Esophagus squamous epithelium (tissue), 5 donors: ENCODE data around the gene SSX4B. TPM values are rescaled to one million over a fixed set of nuclear protein-coding genes. Genes with fewer than 3 reads are reported as not detected.
"Not testable (repeated sequence)": the region's sequence is repeated elsewhere in the genome, so short reads cannot be mapped to it uniquely, and the experiment has no call there.

Experiments used
- DNase-seq: peaks from one replicate; lab custom pipeline; 2025; lab: John Stamatoyannopoulos, UW
- H3K27ac ChIP-seq, 4 donors: fragments of 200-600 bp; sonication (generic); one replicate each; pipeline ENCODE4 v1.5.1; 2016 to 2019; ENCODE audit warnings: mild to moderate bottlenecking in 1 of 4
- H3K27me3 ChIP-seq, 4 donors: fragments of 200-600 bp; sonication (generic); 1 replicate in 3 of 4; 2 replicates in 1 of 4; pipeline versions ENCODE4 v1.5.1 to v1.6.0; 2017 to 2021; ENCODE audit warnings: antibody characterized with exemption in 1 of 4
- H3K36me3 ChIP-seq, 3 donors: fragments of 200-600 bp; sonication (generic); one replicate each; pipeline ENCODE4 v1.5.1; 2016 to 2019
- H3K4me1 ChIP-seq, 3 donors: fragments of 200-600 bp; sonication (generic); one replicate each; pipeline ENCODE4 v1.5.1; 2017 to 2019
- H3K4me3 ChIP-seq, 4 donors: fragments of 200-600 bp; sonication (generic); 1 replicate in 3 of 4; 2 replicates in 1 of 4; pipeline ENCODE4 v1.5.1; 2016 to 2019; ENCODE audit warnings: mild to moderate bottlenecking in 2 of 4, moderate library complexity in 1 of 4
- H3K9me3 ChIP-seq, 3 donors: fragments of 200-600 bp; sonication (generic); one replicate each; pipeline ENCODE4 v1.5.1; 2016 to 2019
- POLR2A ChIP-seq, 4 donors: fragments of 450-650 bp; IDR thresholded peaks; one replicate each; pipeline ENCODE4 v1.6.1; 2017; ENCODE audit warnings: antibody characterized with exemption in 4 of 4, mild to moderate bottlenecking in 4 of 4, moderate library complexity in 3 of 4
- WGBS, 2 donors: methylation state at CpG; one replicate each; pipeline ENCODE4 v1.1.5; 2018; 5-methylcytosine and 5-hydroxymethylcytosine counted together
- intact Hi-C: fragments of 100-400 bp; cut with DNase I; formaldehyde crosslinking; loops from one replicate; pipeline ENCODE4 v1.15.0; 2022
- total RNA-seq, 4 donors: library from RNA; depleted of rRNA; stranded (reverse); fragments of >200 nt; gene quantifications; one replicate each; pipeline ENCODE4 v1.1.0, GENCODE V29; 2016
- TF ChIP-seq, protein P1 (sequence below), 6 experiments: fragments of 450-650 bp in 4 of 6; fragments of 200-600 bp in 2 of 6; sonication (generic) in 2 of 6; IDR thresholded peaks; one replicate each; pipeline ENCODE4 v1.5.1; 2016 to 2019; ENCODE audit warnings: antibody characterized with exemption in 6 of 6, mild to moderate bottlenecking in 4 of 6, moderate library complexity in 4 of 6
- donor health status: DM: yes; HTN: yes; CAD: no.

The SSX4B gene, protein sequence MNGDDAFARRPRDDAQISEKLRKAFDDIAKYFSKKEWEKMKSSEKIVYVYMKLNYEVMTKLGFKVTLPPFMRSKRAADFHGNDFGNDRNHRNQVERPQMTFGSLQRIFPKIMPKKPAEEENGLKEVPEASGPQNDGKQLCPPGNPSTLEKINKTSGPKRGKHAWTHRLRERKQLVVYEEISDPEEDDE
- not detected for total RNA-seq

DNA sequence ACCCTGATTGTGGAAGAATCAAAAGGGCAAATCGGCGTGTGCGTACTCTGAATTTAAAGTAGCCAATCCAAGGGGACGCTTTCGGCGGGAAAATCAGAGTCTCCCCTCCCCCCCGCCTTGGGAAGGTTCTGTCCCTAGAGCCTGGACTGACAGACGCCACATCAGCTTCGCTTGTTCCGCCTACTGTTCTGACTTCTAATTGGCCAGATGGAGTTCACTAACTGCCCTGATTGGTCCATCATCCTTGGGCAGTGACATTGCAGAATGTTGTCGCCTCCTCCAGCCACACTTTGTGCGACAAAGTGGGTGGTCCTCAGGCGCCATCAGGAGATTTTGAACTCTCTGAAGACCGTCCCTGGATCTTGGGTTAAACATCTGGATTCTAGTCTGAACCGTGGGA, at the start of gene SSX4B:
Gene SSX4B, minus strand, starts transcription at position 101 of the 400 bp plus-strand sequence. CDS start 588 bp downstream, outside the sequence.
- H3K9me3 ChIP-seq, H3K4me3 ChIP-seq, DNase-seq, intact Hi-C loops, H3K4me1 ChIP-seq, H3K27ac ChIP-seq, H3K27me3 ChIP-seq, H3K36me3 ChIP-seq: not testable (repeated sequence)
- WGBS, 2 donors: no CpG with 5 or more reads among the region's 15 CpGs

DNA sequence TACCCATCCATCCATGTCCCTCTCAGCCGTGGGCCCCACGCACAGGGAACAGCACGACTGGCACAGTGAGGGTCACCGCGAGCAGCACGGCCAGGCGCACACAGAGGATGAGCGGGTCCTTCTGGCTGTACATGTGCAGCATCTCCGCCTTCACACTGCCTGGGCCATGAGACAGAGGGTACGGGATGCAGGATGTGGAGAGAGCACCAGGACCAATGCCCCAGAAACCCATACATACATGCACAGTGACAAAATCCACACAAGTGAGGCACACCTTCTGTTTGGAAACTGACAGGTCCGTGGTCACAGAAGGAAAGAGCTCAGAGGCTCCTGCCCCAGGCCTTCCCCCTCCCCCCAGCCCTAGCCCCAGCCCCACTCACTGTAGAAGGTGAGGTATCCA, 48.8 kb upstream of the SSX4B start:
- 94 to 96% methylated on average over 8 to 9 of the region's 11 CpGs for WGBS, 2 donors
- no peaks in the 10 kb centered on the region for H3K9me3 ChIP-seq
- no peaks in the 10 kb centered on the region for H3K27me3 ChIP-seq
- no peak overlapping the region for H3K4me3 ChIP-seq
- no peaks in the 10 kb centered on the region for H3K36me3 ChIP-seq
- no peak for TF ChIP-seq POLR2A (IDR thresholded peaks at IDR 0.05)
- TF ChIP-seq, protein P1, sequence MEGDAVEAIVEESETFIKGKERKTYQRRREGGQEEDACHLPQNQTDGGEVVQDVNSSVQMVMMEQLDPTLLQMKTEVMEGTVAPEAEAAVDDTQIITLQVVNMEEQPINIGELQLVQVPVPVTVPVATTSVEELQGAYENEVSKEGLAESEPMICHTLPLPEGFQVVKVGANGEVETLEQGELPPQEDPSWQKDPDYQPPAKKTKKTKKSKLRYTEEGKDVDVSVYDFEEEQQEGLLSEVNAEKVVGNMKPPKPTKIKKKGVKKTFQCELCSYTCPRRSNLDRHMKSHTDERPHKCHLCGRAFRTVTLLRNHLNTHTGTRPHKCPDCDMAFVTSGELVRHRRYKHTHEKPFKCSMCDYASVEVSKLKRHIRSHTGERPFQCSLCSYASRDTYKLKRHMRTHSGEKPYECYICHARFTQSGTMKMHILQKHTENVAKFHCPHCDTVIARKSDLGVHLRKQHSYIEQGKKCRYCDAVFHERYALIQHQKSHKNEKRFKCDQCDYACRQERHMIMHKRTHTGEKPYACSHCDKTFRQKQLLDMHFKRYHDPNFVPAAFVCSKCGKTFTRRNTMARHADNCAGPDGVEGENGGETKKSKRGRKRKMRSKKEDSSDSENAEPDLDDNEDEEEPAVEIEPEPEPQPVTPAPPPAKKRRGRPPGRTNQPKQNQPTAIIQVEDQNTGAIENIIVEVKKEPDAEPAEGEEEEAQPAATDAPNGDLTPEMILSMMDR (IDR thresholded peaks at IDR 0.05): no peak
- intact Hi-C loops: no loop called here
- peaks cover 0 to 7% (median 0%) of the 10 kb centered on the region in 3 donors for H3K4me1 ChIP-seq
- no peak overlapping the region for H3K27ac ChIP-seq
- DNase-seq: no peak

DNA sequence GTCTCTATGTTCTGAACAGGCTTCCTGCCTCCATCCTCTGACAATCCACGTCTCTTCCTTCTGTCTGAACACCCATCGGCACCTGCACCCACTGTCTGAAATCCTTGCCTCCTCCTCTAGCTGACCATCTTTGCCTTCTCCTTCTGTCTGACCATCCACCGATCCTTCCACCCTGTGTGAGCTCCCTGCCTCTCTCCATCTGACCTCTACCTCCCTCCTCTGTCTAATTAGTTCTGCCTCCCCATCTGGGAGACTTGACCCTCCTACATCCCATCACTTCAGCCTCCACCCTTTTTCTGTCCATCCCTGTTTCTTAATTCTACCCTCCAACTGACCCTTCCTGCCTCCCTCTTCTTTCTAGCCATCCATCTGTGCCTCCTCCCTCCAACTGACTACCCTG, 48.3 kb upstream of the SSX4B start:
- TF ChIP-seq, protein P1 (IDR thresholded peaks at IDR 0.05): no peak
- TF ChIP-seq POLR2A (IDR thresholded peaks at IDR 0.05): no peak
- no peaks in the 10 kb centered on the region for H3K27me3 ChIP-seq
- intact Hi-C loops: no loop called here
- DNase-seq: no peak
- H3K4me3 ChIP-seq: no peak overlapping the region
- no peaks in the 10 kb centered on the region for H3K9me3 ChIP-seq
- 87 to 90% methylated on average over 3 of the region's 3 CpGs for WGBS, 2 donors
- H3K4me1 ChIP-seq: peaks cover 0 to 7% (median 0%) of the 10 kb centered on the region in 3 donors
- no peak overlapping the region for H3K27ac ChIP-seq
- no peaks in the 10 kb centered on the region for H3K36me3 ChIP-seq

DNA sequence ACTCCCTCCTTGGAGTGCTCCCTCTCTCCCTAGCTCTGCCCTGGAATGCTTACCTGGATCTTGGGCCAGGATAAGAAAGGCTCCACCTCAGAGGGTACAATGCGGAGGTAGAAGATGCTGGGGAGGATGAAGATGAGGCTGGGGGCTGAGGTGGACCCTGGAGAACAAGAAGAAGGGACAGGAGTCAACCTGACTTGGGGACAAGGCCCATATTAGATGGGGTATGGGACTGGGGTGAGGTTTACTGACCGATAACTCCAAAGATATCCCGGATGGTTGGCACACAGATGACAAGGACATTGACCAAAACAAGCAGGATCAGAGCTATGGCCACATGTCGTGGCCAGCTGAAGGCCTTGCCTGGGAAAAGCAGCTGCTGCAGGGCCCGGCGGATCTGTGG, 47.7 kb upstream of the SSX4B start:
- peaks cover 0 to 7% (median 0%) of the 10 kb centered on the region in 3 donors for H3K4me1 ChIP-seq

DNA sequence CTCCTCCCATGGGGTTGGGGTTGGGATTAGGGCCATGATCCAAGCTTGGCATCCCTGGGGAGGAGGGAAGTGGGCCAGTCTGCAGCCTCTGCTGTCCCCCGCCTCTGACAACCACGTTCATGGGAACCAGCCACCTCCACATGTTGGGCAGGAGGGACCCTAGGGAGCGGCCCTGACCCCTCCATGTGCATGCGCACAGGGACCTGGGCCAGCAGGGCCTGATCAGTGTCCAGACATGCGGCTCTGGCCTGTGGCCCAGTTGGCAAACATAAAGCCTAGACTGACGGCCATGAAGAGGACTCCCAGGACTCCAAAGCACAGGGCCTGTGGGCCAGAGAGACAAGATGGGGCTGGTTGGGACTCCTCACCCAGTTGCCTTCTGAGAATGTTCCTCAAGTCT, 47.0 kb upstream of the SSX4B start:
- no peak for DNase-seq
- no peak for TF ChIP-seq POLR2A (IDR thresholded peaks at IDR 0.05)
- TF ChIP-seq, protein P1 (IDR thresholded peaks at IDR 0.05): no peak
- H3K4me1 ChIP-seq: no peaks in the 10 kb centered on the region
- H3K27me3 ChIP-seq: no peaks in the 10 kb centered on the region
- no peak overlapping the region for H3K27ac ChIP-seq
- intact Hi-C loops: no loop called here
- H3K36me3 ChIP-seq: no peaks in the 10 kb centered on the region
- H3K9me3 ChIP-seq: no peaks in the 10 kb centered on the region
- no CpG with 5 or more reads among the region's 6 CpGs for WGBS, 2 donors
- no peak overlapping the region for H3K4me3 ChIP-seq

More for the DNA sequence above, 47.7 kb upstream of the SSX4B start:
- H3K27ac ChIP-seq: no peak overlapping the region
- H3K9me3 ChIP-seq: no peaks in the 10 kb centered on the region
- no peak overlapping the region for H3K4me3 ChIP-seq
- WGBS, 2 donors: 79 to 96% methylated on average over 4 to 5 of the region's 6 CpGs
- no peaks in the 10 kb centered on the region for H3K36me3 ChIP-seq
- DNase-seq: no peak
- no peaks in the 10 kb centered on the region for H3K27me3 ChIP-seq
- no peak for TF ChIP-seq POLR2A (IDR thresholded peaks at IDR 0.05)
- TF ChIP-seq, protein P1 (IDR thresholded peaks at IDR 0.05): no peak
- intact Hi-C loops: no loop called here
